B cell (primary cell): ENCODE results near the gene LSP1. TPM values are rescaled to one million over a fixed set of nuclear protein-coding genes. Genes with fewer than 3 reads are reported as not detected.

ENCODE experiments used
- ATAC-seq: fragments of 200-7000 bp; cut with Tn5 transposase; one replicate; pipeline ENCODE4 v1.10.0; 2021; ENCODE audit warnings: low read depth, mild to moderate bottlenecking, moderate number of reproducible peaks, moderate library complexity
- CTCF ChIA-PET: fragments of 350-600 bp; sonication (Branson Sonifier 250); formaldehyde crosslinking; loops from one replicate; lab custom pipeline; 2021; ENCODE audit warnings: antibody characterized with exemption, inconsistent platforms; lab: Charles Lee
- POLR2A ChIA-PET: fragments of 350-600 bp; sonication (Branson Sonifier 250); formaldehyde crosslinking; loops from one replicate; lab custom pipeline; 2021; ENCODE audit warnings: antibody characterized with exemption; lab: Charles Lee
- DNase-seq: peaks from one replicate; pipeline ENCODE4 v3.0.0; 2013
- H2AFZ ChIP-seq: 2 replicates; pipeline ENCODE4 v1.6.1; 2012; ENCODE audit warnings: mild to moderate bottlenecking, low read depth, low read length; ENCODE audit not compliant: insufficient read depth, poor library complexity, severe bottlenecking
- H3K27ac ChIP-seq, 2 donors: 1 replicate in 1 of 2; 2 replicates in 1 of 2; pipeline ENCODE4 v1.5.1; 2012 to 2013; ENCODE audit warnings: low read length in 2 of 2, mild to moderate bottlenecking in 2 of 2, moderate library complexity in 1 of 2
- H3K27me3 ChIP-seq, 4 experiments: fragments of 200-600 bp in 1 of 4; sonication (generic) in 1 of 4; replicated peaks in 1 of 4; 1 replicate in 2 of 4; 2 replicates in 2 of 4; pipeline versions ENCODE4 v1.6.1 to v1.7.0; 2013 to 2016; ENCODE audit warnings: low read length in 3 of 4, mild to moderate bottlenecking in 2 of 4, mixed read lengths in 1 of 4, moderate library complexity in 1 of 4; ENCODE audit not compliant: insufficient read depth in 4 of 4, control insufficient read depth in 3 of 4; ENCODE audit errors: control extremely low read depth in 1 of 4
- H3K36me3 ChIP-seq, 2 experiments: replicated peaks in 1 of 2; 1 replicate in 1 of 2; 2 replicates in 1 of 2; pipeline versions ENCODE4 v1.6.1 to v1.7.1; 2013; ENCODE audit warnings: low read length in 1 of 2; ENCODE audit not compliant: insufficient read depth in 2 of 2, control insufficient read depth in 1 of 2; ENCODE audit errors: control extremely low read depth in 1 of 2, extremely low read depth in 1 of 2
- H3K4me1 ChIP-seq, 2 donors: fragments of 200-600 bp in 1 of 2; sonication (generic) in 1 of 2; 1 replicate in 1 of 2; 2 replicates in 1 of 2; pipeline versions ENCODE4 v1.5.1 to v1.6.1; 2013 to 2017; ENCODE audit warnings: low read length in 2 of 2; ENCODE audit not compliant: control insufficient read depth in 2 of 2, insufficient read depth in 2 of 2
- H3K4me2 ChIP-seq: replicated peaks from 2 replicates; pipeline ENCODE3; 2012; ENCODE audit warnings: mild to moderate bottlenecking, low read depth, low read length; ENCODE audit not compliant: poor library complexity, severe bottlenecking
- H3K4me3 ChIP-seq, 5 experiments: fragments of 200-600 bp in 1 of 5; sonication (generic) in 1 of 5; 1 replicate in 3 of 5; 2 replicates in 2 of 5; pipeline versions ENCODE4 v1.5.1 to v1.7.0; 2011 to 2016; ENCODE audit warnings: low read length in 4 of 5, mild to moderate bottlenecking in 4 of 5, low read depth in 2 of 5, control low read depth in 1 of 5, moderate library complexity in 1 of 5; ENCODE audit not compliant: insufficient read depth in 1 of 5; ENCODE audit errors: control extremely low read depth in 1 of 5, extremely low read depth in 1 of 5
- H3K79me2 ChIP-seq: fragments of 200-600 bp; sonication (generic); one replicate; pipeline ENCODE4 v1.6.0; 2016; ENCODE audit warnings: low read length; ENCODE audit not compliant: control insufficient read depth, insufficient read depth
- H3K9ac ChIP-seq: fragments of 200-600 bp; sonication (generic); 2 replicates; pipeline ENCODE4 v1.6.1; 2017; ENCODE audit warnings: mild to moderate bottlenecking, low read length, moderate library complexity
- H3K9me3 ChIP-seq, 3 donors: one replicate each; pipeline versions ENCODE4 v1.6.1 to v1.7.1; 2013; ENCODE audit warnings: low read length in 2 of 3; ENCODE audit not compliant: control insufficient read depth in 2 of 3, insufficient read depth in 1 of 3; ENCODE audit errors: control extremely low read depth in 1 of 3
- H4K20me1 ChIP-seq: 2 replicates; pipeline ENCODE4 v1.6.0; 2012; ENCODE audit warnings: mild to moderate bottlenecking, low read length; ENCODE audit not compliant: insufficient read depth, control insufficient read depth, poor library complexity, severe bottlenecking
- H3K27ac Mint-ChIP-seq: one replicate; pipeline ENCODE4 v1.8.0; 2021; ENCODE audit warnings: mixed read lengths
- H3K27me3 Mint-ChIP-seq: one replicate; pipeline ENCODE4 v1.8.0; 2021; ENCODE audit warnings: mixed read lengths
- H3K4me1 Mint-ChIP-seq: one replicate; pipeline ENCODE4 v1.8.0; 2021; ENCODE audit warnings: mixed read lengths
- H3K4me3 Mint-ChIP-seq: one replicate; pipeline ENCODE4 v1.8.0; 2021; ENCODE audit warnings: mixed read lengths
- H3K9me3 Mint-ChIP-seq: one replicate; pipeline ENCODE4 v1.8.0; 2022; ENCODE audit warnings: mixed read lengths; ENCODE audit not compliant: insufficient read depth
- CTCF ChIP-seq: fragments of 200-600 bp; IDR thresholded peaks from one replicate; pipeline ENCODE4 v1.8.0; 2022; ENCODE audit warnings: antibody characterized with exemption, mild to moderate bottlenecking
- EZH2 ChIP-seq: IDR thresholded peaks from 2 replicates; pipeline ENCODE4 v1.6.1; 2012; ENCODE audit warnings: borderline replicate concordance, low read depth, mild to moderate bottlenecking, moderate library complexity, low read length; ENCODE audit not compliant: insufficient read depth, poor library complexity, severe bottlenecking
- WGBS: methylation state at CpG from one replicate; pipeline ENCODE4 v1.1.5; 2013; ENCODE audit warnings: missing lambda C conversion rate; ENCODE audit not compliant: insufficient coverage; 5-methylcytosine and 5-hydroxymethylcytosine counted together
- intact Hi-C: fragments of 100-400 bp; cut with micrococcal nuclease; formaldehyde crosslinking; loops from one replicate; pipeline ENCODE4 v1.10.0; 2022
- polyA plus RNA-seq: library from polyadenylated mRNA; depleted of rRNA; stranded (reverse); fragments of >200 nt; gene quantifications from 2 replicates; pipeline ENCODE4 v1.2.3, GENCODE V29; 2012
- total RNA-seq, 2 donors: library from RNA; stranded (reverse); fragments of 120-200 nt in 1 of 2; gene quantifications; 1 replicate in 1 of 2; 2 replicates in 1 of 2; pipeline versions ENCODE4 v1.2.3 to v1.2.4, GENCODE V29; 2013 to 2022

Gene LSP1
- total and polyA plus RNA-seq, 2 donors (not counting 1 experiment from before 2014, with no cell fraction given): 249 to 446 TPM

GRCh38 chr11:1836011-1836945, 16.6 kb upstream of the LSP1 start:
- ATAC-seq: no peak
- no peak for TF ChIP-seq EZH2
- Histone ChIP-seq H3K4me3 (no peak overlapping the region), H4K20me1 (no peaks in the 10 kb centered on the region), H3K9me3 (no peaks in the 10 kb centered on the region), H3K9ac (no peak overlapping the region), H3K4me1 (peaks cover 41 to 48% of the 10 kb centered on the region in 2 donors), H3K27me3 (peaks cover 0 to 24% (median 5%) of the 10 kb centered on the region in 4 experiments), H3K79me2 (peaks cover 31% of the 10 kb centered on the region), H3K4me2 (no peak overlapping the region), H3K27ac (no peak overlapping the region), H3K36me3 (no peaks in the 10 kb centered on the region), H2AFZ (no peak overlapping the region)
- 91% methylated on average over 43 of the region's 43 CpGs for WGBS
- H3K27ac Mint-ChIP-seq: no peak overlapping the region
- intact Hi-C loops: no loop called here
- H3K9me3 Mint-ChIP-seq: no peaks in the 10 kb centered on the region
- DNase-seq: no peak
- H3K4me1 Mint-ChIP-seq: peaks cover 26% of the 10 kb centered on the region
- ChIA-PET CTCF (interaction anchor here (0.8 to 10.0 kb wide), 12 partner anchors 12 to 317 kb away, joined by 3 to 394 read pairs (median 5); partner anchors contain the start of gene PRR33), POLR2A (no interaction called here)
- peaks cover 4% of the 10 kb centered on the region for H3K27me3 Mint-ChIP-seq
- no peak overlapping the region for H3K4me3 Mint-ChIP-seq

GRCh38 chr11:1837171-1838076, 15.5 kb upstream of the LSP1 start:
- Mint-ChIP-seq H3K27me3 (no peaks in the 10 kb centered on the region), H3K4me3 (peak overlapping the region; percentile 56), H3K9me3 (no peaks in the 10 kb centered on the region), H3K27ac (peak overlapping the region; percentile 78), H3K4me1 (peaks cover 26% of the 10 kb centered on the region)
- no peak overlapping the region for H3K9ac ChIP-seq
- H2AFZ ChIP-seq: peak overlapping the region; percentile 42
- DNase-seq (peak; percentile 88), ATAC-seq (peak; percentile 75)
- no peaks in the 10 kb centered on the region for H4K20me1 ChIP-seq
- ChIA-PET POLR2A (no interaction called here), CTCF (interaction anchor here (0.7 to 10.0 kb wide), 13 partner anchors 11 to 316 kb away, joined by 3 to 394 read pairs (median 5); partner anchors contain the start of gene PRR33)
- H3K4me3 ChIP-seq: peak overlapping the region in 1 of 5 experiments; percentile 5
- peak overlapping the region; percentile 77 for H3K4me2 ChIP-seq
- peaks cover 0 to 19% (median 5%) of the 10 kb centered on the region in 4 experiments for H3K27me3 ChIP-seq
- 58% methylated on average over 36 of the region's 38 CpGs for WGBS
- peaks cover 31% of the 10 kb centered on the region for H3K79me2 ChIP-seq
- peaks cover 0 to 4% of the 10 kb centered on the region in 2 experiments for H3K36me3 ChIP-seq
- H3K27ac ChIP-seq: peak overlapping the region; percentile 22 to 68
- H3K4me1 ChIP-seq: peaks cover 41 to 51% of the 10 kb centered on the region in 2 donors
- intact Hi-C loops: loop anchor here (1.0 kb wide), 1 partner anchor 45 kb away; no protein-coding TSS in a partner anchor
- TF ChIP-seq CTCF (peak; percentile 90), EZH2 (no peak)
- H3K9me3 ChIP-seq: no peaks in the 10 kb centered on the region
